Liver (tissue), 9 donors: Measurements from ENCODE around the gene KCNQ5. TPM values are rescaled to one million over a fixed set of nuclear protein-coding genes. Genes with fewer than 3 reads are reported as not detected.

ENCODE experiments used
- DNase-seq: peaks from one replicate; pipeline ENCODE4 v3.0.0-alpha.2; 2017; ENCODE audit warnings: low spot score
- H3K27ac ChIP-seq, 2 donors: one replicate each; pipeline ENCODE4 v1.7.0; 2013; ENCODE audit warnings: inconsistent platforms in 2 of 2, low read length in 2 of 2, control low read depth in 1 of 2, low read depth in 1 of 2, mild to moderate bottlenecking in 1 of 2
- H3K27me3 ChIP-seq, 4 donors: one replicate each; pipeline versions ENCODE4 v1.6.1 to v1.7.0; 2013; ENCODE audit warnings: low read length in 3 of 4, inconsistent platforms in 1 of 4, mild to moderate bottlenecking in 1 of 4, moderate library complexity in 1 of 4; ENCODE audit not compliant: control insufficient read depth in 4 of 4, insufficient read depth in 4 of 4
- H3K36me3 ChIP-seq, 4 donors: one replicate each; pipeline versions ENCODE4 v1.6.1 to v1.7.0; 2013; ENCODE audit warnings: low read length in 3 of 4, mild to moderate bottlenecking in 3 of 4, low read depth in 1 of 4, moderate library complexity in 1 of 4; ENCODE audit not compliant: control insufficient read depth in 4 of 4, insufficient read depth in 3 of 4
- H3K4me1 ChIP-seq, 4 donors: one replicate each; pipeline versions ENCODE4 v1.6.1 to v1.7.0; 2013; ENCODE audit warnings: low read length in 3 of 4, mild to moderate bottlenecking in 3 of 4, moderate library complexity in 1 of 4; ENCODE audit not compliant: control insufficient read depth in 4 of 4, insufficient read depth in 4 of 4
- H3K4me3 ChIP-seq, 3 donors: one replicate each; pipeline versions ENCODE4 v1.6.1 to v1.7.0; 2013; ENCODE audit warnings: low read length in 3 of 3, control low read depth in 1 of 3, low read depth in 1 of 3, mild to moderate bottlenecking in 1 of 3
- H3K9ac ChIP-seq, 2 donors: one replicate each; pipeline ENCODE4 v1.7.0; 2013; ENCODE audit warnings: low read length in 2 of 2, mild to moderate bottlenecking in 2 of 2, moderate library complexity in 2 of 2, control low read depth in 1 of 2, low read depth in 1 of 2
- H3K9me3 ChIP-seq, 4 donors: one replicate each; pipeline versions ENCODE4 v1.6.1 to v1.7.0; 2013; ENCODE audit warnings: low read length in 3 of 4; ENCODE audit not compliant: control insufficient read depth in 4 of 4
- CTCF ChIP-seq: fragments of 150-350 bp; IDR thresholded peaks from 2 replicates; pipeline ENCODE4 v1.5.1; 2017; ENCODE audit warnings: improper control_type of control experiment, low read depth, low read length; ENCODE audit not compliant: missing input control
- EGR1 ChIP-seq, 2 donors: IDR thresholded peaks; 2 replicates each; pipeline ENCODE4 v1.6.1; 2016 to 2018; ENCODE audit warnings: antibody characterized with exemption in 2 of 2, low read depth in 2 of 2
- FOXA1 ChIP-seq: IDR thresholded peaks from 2 replicates; pipeline ENCODE4 v1.6.1; 2016; ENCODE audit warnings: antibody characterized with exemption
- FOXA2 ChIP-seq: IDR thresholded peaks from 2 replicates; pipeline ENCODE4 v1.6.1; 2016; ENCODE audit warnings: antibody characterized with exemption
- GABPA ChIP-seq, 2 donors: IDR thresholded peaks in 1 of 2; conservative IDR thresholded peaks in 1 of 2; 2 replicates each; pipeline ENCODE4 v1.6.1; 2016; ENCODE audit warnings: antibody characterized with exemption in 2 of 2, mild to moderate bottlenecking in 1 of 2, moderate library complexity in 1 of 2
- HNF4A ChIP-seq, 2 donors: conservative IDR thresholded peaks; 2 replicates each; pipeline ENCODE4 v1.6.1; 2016; ENCODE audit warnings: antibody characterized with exemption in 2 of 2, mild to moderate bottlenecking in 2 of 2
- HNF4G ChIP-seq: IDR thresholded peaks from 2 replicates; pipeline ENCODE4 v1.6.1; 2016; ENCODE audit warnings: antibody characterized with exemption
- JUND ChIP-seq, 2 donors: IDR thresholded peaks; 2 replicates each; pipeline ENCODE4 v1.6.1; 2016; ENCODE audit warnings: antibody characterized with exemption in 2 of 2
- MAX ChIP-seq: IDR thresholded peaks from 2 replicates; pipeline ENCODE4 v1.6.1; 2016; ENCODE audit warnings: antibody characterized with exemption
- NR2F2 ChIP-seq: IDR thresholded peaks from 2 replicates; pipeline ENCODE4 v1.6.1; 2016; ENCODE audit warnings: antibody characterized with exemption
- REST ChIP-seq: IDR thresholded peaks from 2 replicates; pipeline ENCODE4 v1.6.1; 2016; ENCODE audit warnings: antibody characterized with exemption, mild to moderate bottlenecking
- RXRA ChIP-seq, 2 donors: IDR thresholded peaks; 2 replicates each; pipeline ENCODE4 v1.6.1; 2017 to 2018; ENCODE audit warnings: antibody characterized with exemption in 2 of 2, mild to moderate bottlenecking in 1 of 2
- SP1 ChIP-seq: IDR thresholded peaks from 2 replicates; pipeline ENCODE4 v1.6.1; 2018; ENCODE audit warnings: antibody characterized with exemption, mild to moderate bottlenecking
- TAF1 ChIP-seq: conservative IDR thresholded peaks from 2 replicates; pipeline ENCODE4 v1.6.1; 2016; ENCODE audit warnings: antibody characterized with exemption, mild to moderate bottlenecking
- YY1 ChIP-seq: IDR thresholded peaks from 2 replicates; pipeline ENCODE4 v1.6.1; 2016; ENCODE audit warnings: antibody characterized with exemption, mild to moderate bottlenecking
- ZBTB33 ChIP-seq: IDR thresholded peaks from 2 replicates; pipeline ENCODE4 v1.6.1; 2016; ENCODE audit warnings: antibody characterized with exemption
- WGBS: extraction: QIAGEN DNeasy Blood & Tissue Kit; methylation state at CpG from one replicate; pipeline ENCODE4 v1.1.7; 2013; 5-methylcytosine and 5-hydroxymethylcytosine counted together
- polyA plus RNA-seq, 2 donors: library from polyadenylated mRNA; stranded (reverse) in 1 of 2; unstranded in 1 of 2; fragments of 200-250 nt in 1 of 2; fragments of >200 nt in 1 of 2; fragmentation: Nextera tagmentation in 1 of 2; extraction: Ambion mirVana in 1 of 2; gene quantifications; one replicate each; pipeline versions ENCODE4 v1.2.1 to v1.2.3, GENCODE V29; 2013 to 2015
- total RNA-seq, 2 donors: library from RNA; depleted of rRNA; stranded (reverse); fragments of >200 nt; gene quantifications; one replicate each; pipeline ENCODE4 v1.2.3, GENCODE V29; 2014
- donor health status: healthy.
- donor health status: healthy.
- donor health status: healthy.
- donor health status: healthy.
- donor health status: healthy.

Gene KCNQ5
- total and polyA plus RNA-seq, 4 donors, result 0.02 to 1.1 (median 0.15) TPM

GRCh38 chr6:73234733-73235132 lies 612.9 kb downstream of the KCNQ5 start:
- 90% methylated on average over 1 of the region's 1 CpG for WGBS
- no peaks in the 10 kb centered on the region for H3K9me3 ChIP-seq
- no peak overlapping the region for H3K27ac ChIP-seq
- H3K4me3 ChIP-seq, result no peak overlapping the region
- no peaks in the 10 kb centered on the region for H3K36me3 ChIP-seq
- H3K27me3 ChIP-seq, result no peaks in the 10 kb centered on the region
- no peak overlapping the region for H3K9ac ChIP-seq
- TF ChIP-seq YY1 (no peak), TAF1 (no peak), NR2F2 (no peak), EGR1 (IDR thresholded peaks at IDR 0.05; ENCODE audit: low read depth in 2 of 2) (no peak), FOXA2 (no peak), CTCF (no peak), FOXA1 (no peak), JUND (IDR thresholded peaks at IDR 0.05) (no peak), SP1 (no peak), RXRA (IDR thresholded peaks at IDR 0.05) (no peak), HNF4G (no peak), GABPA (IDR thresholded peaks at IDR 0.05 in 1 of 2, conservative IDR thresholded peaks at IDR 0.05 in 1 of 2) (no peak), HNF4A (conservative IDR thresholded peaks at IDR 0.05) (no peak), REST (no peak), MAX (no peak)
- H3K4me1 ChIP-seq, result no peaks in the 10 kb centered on the region
- no peak for DNase-seq

GRCh38 chr6:73236144-73236750 lies 614.4 kb downstream of the KCNQ5 start:
- no peak for DNase-seq
- H3K36me3 ChIP-seq, result no peaks in the 10 kb centered on the region
- H3K4me1 ChIP-seq, result no peaks in the 10 kb centered on the region
- H3K9me3 ChIP-seq, result no peaks in the 10 kb centered on the region
- no peak overlapping the region for H3K27ac ChIP-seq
- H3K4me3 ChIP-seq, result no peak overlapping the region
- WGBS, result 91% methylated on average over 5 of the region's 5 CpGs
- no peaks in the 10 kb centered on the region for H3K27me3 ChIP-seq
- TF ChIP-seq REST (no peak), CTCF (no peak), ZBTB33 (no peak), TAF1 (no peak), FOXA2 (no peak), RXRA (IDR thresholded peaks at IDR 0.05) (no peak)
- H3K9ac ChIP-seq, result no peak overlapping the region
